DND-41 (cell line): ENCODE data around the gene DHX30.
A peak's percentile ranks its signal among the peaks of the same experiment; 100 is the strongest.

Experiments used
- ATAC-seq: fragments of 200-7000 bp; cut with Tn5 transposase; 3 replicates; pipeline ENCODE4 v1.9.1; 2021; ENCODE audit warnings: low read depth; ENCODE audit not compliant: insufficient read depth
- DNase-seq: peaks from one replicate; pipeline ENCODE4 v3.0.0-alpha.2; 2020
- H2AFZ ChIP-seq: 2 replicates; pipeline ENCODE4 v1.6.0; 2012; ENCODE audit warnings: low read depth, low read length
- H3K27ac ChIP-seq: 2 replicates; pipeline ENCODE4 v1.5.1; 2012; ENCODE audit warnings: low read length, inconsistent platforms
- H3K27me3 ChIP-seq: fragments of 200-600 bp; sonication (generic); 2 replicates; pipeline ENCODE4 v1.6.0; 2012; ENCODE audit warnings: low read length, mild to moderate bottlenecking, inconsistent platforms; ENCODE audit not compliant: insufficient read depth, poor library complexity
- H3K36me3 ChIP-seq: 2 replicates; pipeline ENCODE4 v1.5.1; 2012; ENCODE audit warnings: low read length, inconsistent platforms; ENCODE audit not compliant: insufficient read depth
- H3K4me1 ChIP-seq: 2 replicates; pipeline ENCODE4 v1.5.1; 2012; ENCODE audit warnings: mild to moderate bottlenecking, low read length; ENCODE audit not compliant: insufficient read depth
- H3K4me2 ChIP-seq: 2 replicates; pipeline ENCODE4 v1.6.0; 2012; ENCODE audit warnings: mild to moderate bottlenecking, moderate library complexity, low read length, inconsistent platforms; ENCODE audit not compliant: insufficient read depth
- H3K4me3 ChIP-seq, 2 experiments: fragments of 200-600 bp in 1 of 2; shearing (Covaris generic) in 1 of 2; 2 replicates each; pipeline ENCODE4 v1.5.1; 2012 to 2016; ENCODE audit warnings: inconsistent platforms in 2 of 2, low read length in 2 of 2, mild to moderate bottlenecking in 2 of 2, low read depth in 1 of 2, moderate library complexity in 1 of 2
- H3K79me2 ChIP-seq: 2 replicates; pipeline ENCODE4 v1.6.0; 2012; ENCODE audit warnings: low read length, inconsistent platforms; ENCODE audit not compliant: insufficient read depth
- H3K9ac ChIP-seq: 2 replicates; pipeline ENCODE4 v1.6.0; 2012; ENCODE audit warnings: low read depth, mild to moderate bottlenecking, inconsistent platforms, low read length, moderate library complexity
- H3K9me3 ChIP-seq: 2 replicates; pipeline ENCODE4 v1.5.1; 2012; ENCODE audit warnings: low read length, moderate library complexity, mild to moderate bottlenecking, inconsistent platforms; ENCODE audit not compliant: insufficient read depth, severe bottlenecking
- H4K20me1 ChIP-seq: 2 replicates; pipeline ENCODE4 v1.6.0; 2012; ENCODE audit warnings: low read length; ENCODE audit not compliant: insufficient read depth
- EZH2 ChIP-seq: IDR thresholded peaks from 3 replicates; pipeline ENCODE4 v1.6.1; 2012; ENCODE audit warnings: borderline replicate concordance, low read depth, mild to moderate bottlenecking, moderate library complexity, low read length, inconsistent platforms; ENCODE audit not compliant: severe bottlenecking
- TF ChIP-seq, protein P1 (sequence below): IDR thresholded peaks from 2 replicates; pipeline ENCODE4 v1.5.1; 2012; ENCODE audit warnings: borderline replicate concordance, low read length, moderate library complexity, mild to moderate bottlenecking; ENCODE audit not compliant: poor library complexity, severe bottlenecking; ENCODE audit errors: extremely low read depth

Gene DHX30

DNA sequence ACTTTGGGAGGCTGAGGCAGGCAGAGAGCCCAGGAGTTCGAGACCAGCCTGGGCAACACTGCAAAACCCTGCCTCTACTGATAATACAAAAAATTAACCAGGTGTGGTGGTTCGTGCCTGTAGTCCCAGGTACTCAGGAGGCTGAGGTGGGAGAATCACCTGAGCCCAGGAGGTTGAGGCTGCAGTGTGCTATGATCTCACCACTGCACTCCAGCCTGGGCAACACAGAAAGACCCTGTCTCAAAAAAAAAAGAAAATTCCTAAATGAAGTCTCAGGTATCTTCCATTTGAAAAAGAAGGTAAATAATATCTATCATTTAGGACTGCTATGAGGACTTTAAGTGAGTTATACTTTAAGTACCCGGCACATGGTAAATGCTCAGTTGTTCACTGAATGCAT, 24.2 kb upstream of the DHX30 start:
- Histone ChIP-seq H3K4me1 (peaks cover 38% of the 10 kb centered on the region), H3K27me3 (no peaks in the 10 kb centered on the region), H3K79me2 (peaks cover 91% of the 10 kb centered on the region), H3K27ac (no peak overlapping the region), H3K9me3 (no peaks in the 10 kb centered on the region), H3K36me3 (peaks cover 22% of the 10 kb centered on the region), H4K20me1 (peaks cover 58% of the 10 kb centered on the region), H3K9ac (peak overlapping the region; percentile 85; the same call in 1 of the 2 replicates), H3K4me3 (peak overlapping the region in 1 of 2 experiments; percentile 22; a peak in 1 of 4 replicates), H3K4me2 (peak overlapping the region; percentile 92; the same call in 1 of the 2 replicates), H2AFZ (no peak overlapping the region)
- TF ChIP-seq, protein P1, sequence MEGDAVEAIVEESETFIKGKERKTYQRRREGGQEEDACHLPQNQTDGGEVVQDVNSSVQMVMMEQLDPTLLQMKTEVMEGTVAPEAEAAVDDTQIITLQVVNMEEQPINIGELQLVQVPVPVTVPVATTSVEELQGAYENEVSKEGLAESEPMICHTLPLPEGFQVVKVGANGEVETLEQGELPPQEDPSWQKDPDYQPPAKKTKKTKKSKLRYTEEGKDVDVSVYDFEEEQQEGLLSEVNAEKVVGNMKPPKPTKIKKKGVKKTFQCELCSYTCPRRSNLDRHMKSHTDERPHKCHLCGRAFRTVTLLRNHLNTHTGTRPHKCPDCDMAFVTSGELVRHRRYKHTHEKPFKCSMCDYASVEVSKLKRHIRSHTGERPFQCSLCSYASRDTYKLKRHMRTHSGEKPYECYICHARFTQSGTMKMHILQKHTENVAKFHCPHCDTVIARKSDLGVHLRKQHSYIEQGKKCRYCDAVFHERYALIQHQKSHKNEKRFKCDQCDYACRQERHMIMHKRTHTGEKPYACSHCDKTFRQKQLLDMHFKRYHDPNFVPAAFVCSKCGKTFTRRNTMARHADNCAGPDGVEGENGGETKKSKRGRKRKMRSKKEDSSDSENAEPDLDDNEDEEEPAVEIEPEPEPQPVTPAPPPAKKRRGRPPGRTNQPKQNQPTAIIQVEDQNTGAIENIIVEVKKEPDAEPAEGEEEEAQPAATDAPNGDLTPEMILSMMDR, result no peak
- no peak for TF ChIP-seq EZH2
- no peak for ATAC-seq
- DNase-seq, result no peak

DNA sequence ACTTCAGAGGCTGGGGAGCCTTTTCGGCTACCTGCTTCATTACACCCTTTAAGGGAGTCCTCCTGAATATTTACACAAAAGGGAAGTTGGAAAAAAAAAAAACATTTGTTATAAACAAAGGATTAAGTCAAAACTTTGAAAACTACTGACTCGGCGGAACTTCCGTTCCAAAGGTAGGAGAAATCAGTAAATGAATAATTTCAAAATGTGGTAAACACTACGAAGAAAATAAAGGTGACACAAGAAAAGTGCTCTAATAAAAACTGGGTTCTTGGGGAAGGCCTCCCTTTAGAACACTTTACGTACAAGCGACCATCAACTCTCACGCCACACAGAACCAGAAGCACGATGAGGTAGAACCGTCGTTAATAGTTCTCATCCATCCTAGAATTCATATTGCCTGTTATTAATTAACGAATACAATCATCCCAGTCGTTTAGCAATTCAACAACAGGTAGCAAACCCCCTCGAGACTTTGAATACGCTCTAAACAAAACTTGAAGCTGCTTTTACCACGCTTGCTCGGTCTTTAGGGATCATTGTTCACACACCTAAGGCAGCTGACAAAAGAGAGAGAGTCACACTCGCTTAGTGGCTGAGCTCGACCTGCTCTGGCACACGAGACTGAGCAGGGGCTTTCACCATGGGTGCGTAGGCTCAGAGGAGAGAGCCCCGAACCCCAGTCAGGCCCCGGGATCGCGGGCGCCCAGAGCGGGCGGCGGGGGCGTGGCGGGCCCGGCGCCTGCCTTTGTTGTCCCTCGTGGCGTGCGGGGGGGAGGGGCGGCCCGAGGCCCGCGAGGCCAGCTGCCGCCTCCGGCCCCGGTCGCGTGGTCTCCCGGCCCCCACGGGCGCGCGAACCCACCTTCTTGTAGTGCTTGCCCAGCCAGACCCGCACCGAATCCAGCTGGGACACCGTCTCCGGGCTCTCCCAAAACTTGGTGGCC, 21.9 kb upstream of the DHX30 start:
- peak overlapping the region; percentile 92 for H3K4me2 ChIP-seq
- H3K36me3 ChIP-seq, result peaks cover 15% of the 10 kb centered on the region
- H3K4me1 ChIP-seq, result peaks cover 38% of the 10 kb centered on the region
- ATAC-seq (peak; percentile 44), DNase-seq (peak; percentile 65)
- no peaks in the 10 kb centered on the region for H3K27me3 ChIP-seq
- peak overlapping the region; percentile 76 for H2AFZ ChIP-seq
- no peaks in the 10 kb centered on the region for H3K9me3 ChIP-seq
- H3K79me2 ChIP-seq, result peaks cover 68% of the 10 kb centered on the region
- H3K9ac ChIP-seq, result peak overlapping the region; percentile 85
- H3K27ac ChIP-seq, result peak overlapping the region; percentile 80
- no peak for TF ChIP-seq EZH2
- TF ChIP-seq, protein P1, result no peak
- peak overlapping the region; percentile 81 to 91 for H3K4me3 ChIP-seq
- H4K20me1 ChIP-seq, result peaks cover 41% of the 10 kb centered on the region

DNA sequence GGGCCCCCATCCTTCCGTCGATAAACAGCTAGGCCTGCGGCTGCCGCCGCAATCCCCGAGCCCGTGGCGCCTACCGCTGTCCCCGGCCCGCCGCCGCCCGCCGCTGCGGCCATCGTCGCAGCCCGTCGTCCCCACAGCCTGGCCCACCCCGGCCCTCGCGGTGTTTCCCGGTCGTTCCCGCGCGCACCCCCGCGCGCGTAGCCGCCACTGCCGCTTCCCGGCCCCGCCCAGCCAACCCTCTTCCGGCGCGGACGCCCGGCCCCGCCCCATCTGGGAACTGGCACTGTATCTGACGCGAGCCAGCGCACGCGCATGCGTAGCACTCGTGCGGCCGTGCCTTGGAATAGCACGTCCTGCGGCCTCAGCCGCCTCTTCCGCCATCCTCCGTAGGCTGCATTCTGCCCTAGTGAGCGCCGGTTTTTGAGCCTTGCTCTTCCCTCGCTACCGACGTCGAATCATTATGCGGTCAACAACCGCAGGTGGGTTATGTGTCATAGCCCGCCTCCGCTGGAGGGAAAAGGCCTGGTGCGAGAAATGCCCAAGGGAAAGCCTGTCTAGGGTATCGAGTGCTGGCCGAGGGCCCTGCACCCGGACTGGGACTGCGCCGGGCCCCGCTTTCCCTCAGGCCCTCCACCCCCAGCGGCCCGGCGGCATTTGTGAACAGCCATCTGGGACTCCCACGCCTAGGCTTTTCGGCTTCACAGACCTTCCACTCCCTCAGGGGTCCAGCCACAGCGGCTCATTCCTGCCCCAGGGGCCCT, 21.1 kb upstream of the DHX30 start, which contains the start of gene SMARCC1:
SMARCC1 (minus strand) TSS at position 209 of the 761 bp plus-strand sequence; CDS start at position 113, 96 bp downstream.
- Histone ChIP-seq H3K9ac (peak within 1 kb of the TSS; percentile 85), H3K27me3 (no peaks in the 10 kb centered on the region), H4K20me1 (peaks cover 36% of the 10 kb centered on the region), H3K4me1 (peaks cover 38% of the 10 kb centered on the region), H3K79me2 (peaks cover 59% of the 10 kb centered on the region), H3K9me3 (no peaks in the 10 kb centered on the region), H3K27ac (peak within 1 kb of the TSS; percentile 94), H3K4me3 (peak within 1 kb of the TSS; percentile 81 to 91), H3K36me3 (peaks cover 12% of the 10 kb centered on the region), H3K4me2 (peak within 1 kb of the TSS; percentile 92), H2AFZ (peak within 1 kb of the TSS; percentile 86)
- ATAC-seq (peak; percentile 92), DNase-seq (peak; percentile 99)
- TF ChIP-seq, protein P1, result peak; percentile 23
- no peak for TF ChIP-seq EZH2
